HL-60 (cell line): Measurements from ENCODE around the gene DEXI.

ENCODE experiments used
- GABPA ChIP-seq: IDR thresholded peaks from 2 replicates; pipeline ENCODE4 v1.6.1; 2012; ENCODE audit warnings: low read depth
- POLR2AphosphoS5 ChIP-seq: IDR thresholded peaks from 2 replicates; pipeline ENCODE4 v1.6.1; 2012; ENCODE audit warnings: low read depth
- REST ChIP-seq: IDR thresholded peaks from 2 replicates; pipeline ENCODE4 v1.6.1; 2012; ENCODE audit warnings: low read depth; ENCODE audit not compliant: insufficient replicate concordance
- SPI1 ChIP-seq: IDR thresholded peaks from 2 replicates; pipeline ENCODE4 v1.6.1; 2012; ENCODE audit warnings: low read depth, mild to moderate bottlenecking, borderline replicate concordance
- TF ChIP-seq, protein P1 (sequence below): IDR thresholded peaks from one replicate; pipeline ENCODE4 v1.5.1; 2011; ENCODE audit warnings: low read length, control low read depth, inconsistent platforms; ENCODE audit not compliant: insufficient read depth

- TF ChIP-seq REST: no peak
- TF ChIP-seq, protein P1, sequence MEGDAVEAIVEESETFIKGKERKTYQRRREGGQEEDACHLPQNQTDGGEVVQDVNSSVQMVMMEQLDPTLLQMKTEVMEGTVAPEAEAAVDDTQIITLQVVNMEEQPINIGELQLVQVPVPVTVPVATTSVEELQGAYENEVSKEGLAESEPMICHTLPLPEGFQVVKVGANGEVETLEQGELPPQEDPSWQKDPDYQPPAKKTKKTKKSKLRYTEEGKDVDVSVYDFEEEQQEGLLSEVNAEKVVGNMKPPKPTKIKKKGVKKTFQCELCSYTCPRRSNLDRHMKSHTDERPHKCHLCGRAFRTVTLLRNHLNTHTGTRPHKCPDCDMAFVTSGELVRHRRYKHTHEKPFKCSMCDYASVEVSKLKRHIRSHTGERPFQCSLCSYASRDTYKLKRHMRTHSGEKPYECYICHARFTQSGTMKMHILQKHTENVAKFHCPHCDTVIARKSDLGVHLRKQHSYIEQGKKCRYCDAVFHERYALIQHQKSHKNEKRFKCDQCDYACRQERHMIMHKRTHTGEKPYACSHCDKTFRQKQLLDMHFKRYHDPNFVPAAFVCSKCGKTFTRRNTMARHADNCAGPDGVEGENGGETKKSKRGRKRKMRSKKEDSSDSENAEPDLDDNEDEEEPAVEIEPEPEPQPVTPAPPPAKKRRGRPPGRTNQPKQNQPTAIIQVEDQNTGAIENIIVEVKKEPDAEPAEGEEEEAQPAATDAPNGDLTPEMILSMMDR: no peak
- no peak for TF ChIP-seq POLR2AphosphoS5
- no peak for TF ChIP-seq SPI1
- no peak for TF ChIP-seq GABPA
Measured at GRCh38 chr16:10931134-10931533, 11.1 kb downstream of the DEXI start.
